ENCODE measurements around the gene AHCYL1.

Gene AHCYL1

DNA sequence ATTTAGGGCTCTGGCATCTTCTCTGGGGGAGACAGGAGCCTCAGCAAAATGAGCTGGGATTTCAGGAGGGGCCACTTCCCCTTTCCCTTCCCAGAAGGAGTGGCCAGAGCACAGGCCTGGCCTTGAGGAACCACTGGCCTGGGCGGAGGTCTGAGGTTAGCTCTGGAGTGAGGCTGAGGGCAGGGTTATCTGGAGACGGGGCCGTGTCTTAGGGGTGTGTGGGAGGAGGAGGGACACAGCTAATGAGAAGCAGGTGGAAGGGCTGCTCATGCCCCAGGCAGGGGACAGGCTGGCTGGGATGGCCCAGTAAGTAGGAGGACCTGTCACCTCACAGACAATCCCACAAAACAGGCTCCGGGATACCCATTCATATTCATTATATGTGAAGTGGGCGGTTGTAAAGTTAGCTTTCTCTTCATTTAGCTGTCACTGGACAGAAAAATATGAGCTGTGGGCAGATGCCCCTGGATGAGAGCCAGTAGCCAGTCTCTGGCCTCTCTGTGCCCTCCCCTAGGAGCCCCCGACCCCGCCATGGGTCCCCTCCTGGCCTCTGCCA is 73.5 kb downstream of the AHCYL1 start:
- no peak overlapping the region for H3K4me2 ChIP-seq (ENCODE audit: low read length)
- peaks cover 66% of the 10 kb centered on the region for H3K36me3 ChIP-seq (ENCODE audit: insufficient read depth, low read length)
- H3K4me1 ChIP-seq (ENCODE audit: control insufficient read depth, insufficient read depth, low read length) = peaks cover 34% of the 10 kb centered on the region
- H3K27me3 ChIP-seq (ENCODE audit: control insufficient read depth, insufficient read depth, low read length) = no peaks in the 10 kb centered on the region
- no peak overlapping the region for H3K9ac ChIP-seq (ENCODE audit: low read depth, low read length)
- no peak overlapping the region for H3K4me3 ChIP-seq (ENCODE audit: low read length)
- no peaks in the 10 kb centered on the region for H3K9me3 ChIP-seq (replicated peaks; ENCODE audit: low read length)

DNA sequence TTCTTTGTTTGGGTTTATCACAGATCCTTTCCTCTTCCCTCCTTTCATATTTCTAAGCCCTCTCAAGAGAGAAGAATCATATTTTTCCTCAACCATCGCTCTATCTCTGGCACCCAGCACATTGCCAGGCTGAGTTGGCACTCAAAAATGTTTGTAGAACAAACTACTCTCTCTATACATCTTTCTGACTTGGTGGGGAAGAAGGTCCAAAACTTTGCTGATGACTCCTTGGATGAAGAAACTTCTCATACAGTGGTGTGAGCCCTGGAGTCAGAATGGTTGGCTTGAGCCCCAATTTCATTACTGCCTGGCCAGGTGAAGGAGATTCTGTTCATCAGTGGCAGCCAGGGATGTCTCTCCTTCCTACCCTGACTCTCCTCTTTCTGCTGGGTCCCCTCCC is 74.0 kb downstream of the AHCYL1 start:
- Histone ChIP-seq H3K4me1 (ENCODE audit: control insufficient read depth, insufficient read depth, low read length) (peaks cover 34% of the 10 kb centered on the region), H3K9ac (ENCODE audit: low read depth, low read length) (no peak overlapping the region)

DNA sequence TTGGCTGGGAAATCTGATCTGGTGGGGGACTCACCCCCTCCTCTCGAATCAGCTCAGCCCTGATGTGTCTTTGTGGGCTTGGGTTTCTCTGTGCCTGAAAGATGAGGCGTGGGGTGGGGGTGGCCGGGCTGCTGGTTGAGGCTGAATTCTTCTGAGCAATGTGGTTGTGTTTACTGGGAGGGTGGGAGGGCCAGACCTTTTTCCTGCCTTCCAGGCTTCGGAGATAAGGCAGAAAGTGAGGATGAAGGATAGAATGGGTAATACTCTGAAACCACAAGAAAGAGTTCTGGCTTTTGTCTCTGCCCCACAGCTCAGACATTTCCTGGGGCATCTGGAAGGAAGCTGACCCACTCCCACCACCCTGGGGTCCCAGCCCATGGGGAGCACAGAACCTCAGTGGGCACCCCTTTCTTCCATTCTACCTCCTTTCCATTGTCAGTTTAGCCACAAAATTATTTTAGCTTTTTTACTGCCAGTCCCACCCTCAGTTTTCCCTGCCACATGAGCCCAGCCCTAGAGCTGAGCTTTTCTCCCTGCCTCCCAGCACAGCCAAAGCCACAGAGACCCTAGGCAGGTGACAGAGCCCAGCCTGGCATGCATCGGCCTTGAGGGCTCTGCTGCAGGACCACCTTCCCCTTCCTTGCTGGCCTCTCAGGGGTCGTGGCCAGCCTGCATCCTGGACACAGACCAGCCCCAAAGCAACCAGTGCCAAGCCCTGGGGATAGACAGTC is 74.7 kb downstream of the AHCYL1 start:
- Histone ChIP-seq H3K9ac (ENCODE audit: low read depth, low read length) (no peak overlapping the region), H3K27me3 (ENCODE audit: control insufficient read depth, insufficient read depth, low read length) (no peaks in the 10 kb centered on the region), H3K4me2 (ENCODE audit: low read length) (no peak overlapping the region), H3K9me3 (replicated peaks; ENCODE audit: low read length) (no peaks in the 10 kb centered on the region), H3K4me3 (ENCODE audit: low read length) (no peak overlapping the region), H3K36me3 (ENCODE audit: insufficient read depth, low read length) (peaks cover 54% of the 10 kb centered on the region), H3K4me1 (ENCODE audit: control insufficient read depth, insufficient read depth, low read length) (peaks cover 34% of the 10 kb centered on the region)

More for the DNA sequence above, 74.0 kb downstream of the AHCYL1 start:
- Histone ChIP-seq H3K27me3 (ENCODE audit: control insufficient read depth, insufficient read depth, low read length) (no peaks in the 10 kb centered on the region), H3K36me3 (ENCODE audit: insufficient read depth, low read length) (peaks cover 61% of the 10 kb centered on the region), H3K4me3 (ENCODE audit: low read length) (no peak overlapping the region), H3K4me2 (ENCODE audit: low read length) (no peak overlapping the region), H3K9me3 (replicated peaks; ENCODE audit: low read length) (no peaks in the 10 kb centered on the region)

DNA sequence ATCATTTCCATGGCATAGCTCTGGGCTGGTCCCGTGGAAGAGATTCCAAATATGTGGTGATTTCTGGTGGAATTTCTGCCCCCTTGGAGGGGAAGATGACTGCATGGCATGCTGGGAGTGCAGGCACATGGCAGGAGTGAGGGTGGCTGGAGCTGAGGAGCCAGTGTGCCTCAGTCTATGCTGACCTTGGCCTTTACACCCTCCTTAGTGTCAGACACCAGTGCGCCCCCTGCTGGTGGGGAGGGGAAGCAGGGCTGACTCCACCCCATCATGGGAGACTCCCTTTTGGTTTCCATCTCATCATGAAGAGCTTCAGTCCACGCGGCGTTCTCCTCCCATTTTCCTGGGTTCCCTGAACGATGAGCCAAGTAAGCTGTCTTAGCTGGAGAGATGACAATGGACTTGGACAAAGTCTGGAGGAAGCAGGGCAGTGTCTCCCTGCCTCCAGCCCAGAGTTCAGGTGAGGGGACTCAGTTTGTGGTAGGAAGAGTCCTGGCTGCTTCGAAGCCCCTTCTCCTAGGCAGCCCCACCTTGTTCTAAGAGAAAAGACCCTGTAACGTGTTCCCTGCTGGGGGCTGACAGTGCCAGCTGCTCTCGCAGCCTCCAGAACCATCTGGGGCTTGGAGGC is 75.6 kb downstream of the AHCYL1 start:
- Histone ChIP-seq H3K4me1 (ENCODE audit: control insufficient read depth, insufficient read depth, low read length) (peaks cover 28% of the 10 kb centered on the region), H3K36me3 (ENCODE audit: insufficient read depth, low read length) (peaks cover 46% of the 10 kb centered on the region), H3K27me3 (ENCODE audit: control insufficient read depth, insufficient read depth, low read length) (no peaks in the 10 kb centered on the region), H3K4me2 (ENCODE audit: low read length) (no peak overlapping the region), H3K4me3 (ENCODE audit: low read length) (no peak overlapping the region), H3K9ac (ENCODE audit: low read depth, low read length) (no peak overlapping the region), H3K9me3 (replicated peaks; ENCODE audit: low read length) (no peaks in the 10 kb centered on the region)

DNA sequence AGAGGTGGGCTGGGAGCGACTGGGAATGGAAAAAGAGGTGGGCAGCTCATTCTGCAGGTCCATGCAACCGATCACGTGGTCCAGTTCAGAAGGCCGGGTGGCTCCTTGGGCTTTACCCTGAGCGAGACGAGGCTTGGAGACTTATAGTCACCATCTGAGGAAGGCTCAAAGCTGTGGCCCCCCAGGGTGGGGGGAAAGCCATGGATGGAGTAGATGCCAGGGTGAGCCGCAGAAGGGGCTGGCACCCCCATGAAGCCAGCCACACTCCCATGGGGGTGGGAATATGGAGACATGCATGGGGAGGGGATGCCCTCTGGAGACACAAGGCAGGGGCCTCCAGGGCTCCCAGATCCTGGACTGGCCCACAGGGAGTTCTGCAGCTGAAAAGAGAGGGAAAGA is 76.1 kb downstream of the AHCYL1 start:
- Histone ChIP-seq H3K4me1 (ENCODE audit: control insufficient read depth, insufficient read depth, low read length) (peaks cover 23% of the 10 kb centered on the region), H3K27me3 (ENCODE audit: control insufficient read depth, insufficient read depth, low read length) (no peaks in the 10 kb centered on the region), H3K4me3 (ENCODE audit: low read length) (no peak overlapping the region), H3K9me3 (replicated peaks; ENCODE audit: low read length) (no peaks in the 10 kb centered on the region), H3K36me3 (ENCODE audit: insufficient read depth, low read length) (peaks cover 43% of the 10 kb centered on the region), H3K9ac (ENCODE audit: low read depth, low read length) (no peak overlapping the region), H3K4me2 (ENCODE audit: low read length) (no peak overlapping the region)

DNA sequence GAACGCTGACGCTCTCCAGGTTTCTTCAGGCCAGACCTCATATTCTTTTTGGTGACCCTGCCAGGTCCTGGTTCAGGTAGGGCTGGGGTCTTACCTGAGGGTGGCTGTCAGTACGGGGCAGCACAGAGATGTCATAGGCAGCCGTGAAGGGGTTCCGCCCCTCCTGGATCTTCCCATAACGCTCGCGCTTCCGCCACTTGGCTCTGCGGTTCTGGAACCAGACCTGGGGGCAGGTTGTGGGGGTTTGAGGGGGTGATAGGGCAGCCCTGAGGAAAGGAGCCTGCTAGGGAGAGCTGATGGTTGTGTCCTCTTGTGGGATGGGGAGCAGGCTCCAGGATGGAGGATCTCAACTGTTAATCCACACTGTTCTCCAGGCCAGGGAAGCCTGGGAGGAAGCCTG is 76.8 kb downstream of the AHCYL1 start:
- peaks cover 37% of the 10 kb centered on the region for H3K36me3 ChIP-seq (ENCODE audit: insufficient read depth, low read length)
- H3K4me1 ChIP-seq (ENCODE audit: control insufficient read depth, insufficient read depth, low read length) = peaks cover 16% of the 10 kb centered on the region
- H3K4me2 ChIP-seq (ENCODE audit: low read length) = no peak overlapping the region
- H3K9ac ChIP-seq (ENCODE audit: low read depth, low read length) = no peak overlapping the region
- H3K4me3 ChIP-seq (ENCODE audit: low read length) = no peak overlapping the region
- H3K9me3 ChIP-seq (replicated peaks; ENCODE audit: low read length) = no peaks in the 10 kb centered on the region
- no peaks in the 10 kb centered on the region for H3K27me3 ChIP-seq (ENCODE audit: control insufficient read depth, insufficient read depth, low read length)

DNA sequence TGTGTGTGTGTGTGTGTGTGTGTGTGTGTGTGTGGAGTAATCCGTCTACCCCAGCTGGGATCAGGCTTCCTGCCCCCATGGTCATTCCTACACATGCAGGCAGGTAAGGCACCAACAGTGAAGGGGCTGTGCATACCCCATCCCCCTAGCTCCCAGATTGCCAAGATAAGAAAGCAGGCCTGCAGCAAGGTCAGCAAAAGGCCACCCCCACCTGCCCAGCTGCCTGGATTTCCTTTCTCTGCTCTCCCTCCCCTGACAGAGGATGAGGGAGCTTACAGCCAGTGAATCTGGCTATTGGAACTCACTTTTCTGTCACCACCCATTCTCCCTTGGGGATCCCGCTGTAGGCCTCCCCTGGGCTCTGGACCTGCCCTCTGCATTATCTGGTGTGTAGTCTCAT is 78.0 kb downstream of the AHCYL1 start:
- Histone ChIP-seq H3K27me3 (ENCODE audit: control insufficient read depth, insufficient read depth, low read length) (peaks cover 10% of the 10 kb centered on the region), H3K4me2 (ENCODE audit: low read length) (no peak overlapping the region), H3K4me1 (ENCODE audit: control insufficient read depth, insufficient read depth, low read length) (peaks cover 3% of the 10 kb centered on the region), H3K9me3 (replicated peaks; ENCODE audit: low read length) (no peaks in the 10 kb centered on the region), H3K36me3 (ENCODE audit: insufficient read depth, low read length) (peaks cover 26% of the 10 kb centered on the region), H3K4me3 (ENCODE audit: low read length) (no peak overlapping the region), H3K9ac (ENCODE audit: low read depth, low read length) (no peak overlapping the region)

DNA sequence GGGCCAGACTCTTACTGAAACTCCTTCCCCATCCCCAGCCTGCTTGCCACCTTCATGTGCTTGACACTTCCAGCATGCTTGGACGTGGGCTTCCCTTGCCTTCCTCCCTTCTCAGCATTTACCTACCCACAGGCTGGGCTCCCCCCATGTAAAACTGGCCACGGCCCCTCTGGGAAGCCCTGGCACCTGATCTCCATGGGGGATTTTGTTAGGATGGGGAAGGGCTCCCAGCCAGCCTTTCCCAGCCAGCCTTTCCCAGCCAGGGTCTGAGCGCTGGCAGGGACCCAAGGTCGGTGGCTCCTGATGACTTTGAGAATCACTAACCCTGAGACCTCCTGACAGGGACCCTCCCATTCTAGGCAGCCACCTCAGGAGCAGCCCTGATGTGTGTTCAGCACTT is 79.2 kb downstream of the AHCYL1 start:
- H3K36me3 ChIP-seq (ENCODE audit: insufficient read depth, low read length) = peaks cover 20% of the 10 kb centered on the region
- H3K4me3 ChIP-seq (ENCODE audit: low read length) = no peak overlapping the region
- H3K27me3 ChIP-seq (ENCODE audit: control insufficient read depth, insufficient read depth, low read length) = peaks cover 21% of the 10 kb centered on the region
- H3K9me3 ChIP-seq (replicated peaks; ENCODE audit: low read length) = no peaks in the 10 kb centered on the region
- H3K4me1 ChIP-seq (ENCODE audit: control insufficient read depth, insufficient read depth, low read length) = peaks cover 6% of the 10 kb centered on the region
- H3K9ac ChIP-seq (ENCODE audit: low read depth, low read length) = no peak overlapping the region
- no peak overlapping the region for H3K4me2 ChIP-seq (ENCODE audit: low read length)

DNA sequence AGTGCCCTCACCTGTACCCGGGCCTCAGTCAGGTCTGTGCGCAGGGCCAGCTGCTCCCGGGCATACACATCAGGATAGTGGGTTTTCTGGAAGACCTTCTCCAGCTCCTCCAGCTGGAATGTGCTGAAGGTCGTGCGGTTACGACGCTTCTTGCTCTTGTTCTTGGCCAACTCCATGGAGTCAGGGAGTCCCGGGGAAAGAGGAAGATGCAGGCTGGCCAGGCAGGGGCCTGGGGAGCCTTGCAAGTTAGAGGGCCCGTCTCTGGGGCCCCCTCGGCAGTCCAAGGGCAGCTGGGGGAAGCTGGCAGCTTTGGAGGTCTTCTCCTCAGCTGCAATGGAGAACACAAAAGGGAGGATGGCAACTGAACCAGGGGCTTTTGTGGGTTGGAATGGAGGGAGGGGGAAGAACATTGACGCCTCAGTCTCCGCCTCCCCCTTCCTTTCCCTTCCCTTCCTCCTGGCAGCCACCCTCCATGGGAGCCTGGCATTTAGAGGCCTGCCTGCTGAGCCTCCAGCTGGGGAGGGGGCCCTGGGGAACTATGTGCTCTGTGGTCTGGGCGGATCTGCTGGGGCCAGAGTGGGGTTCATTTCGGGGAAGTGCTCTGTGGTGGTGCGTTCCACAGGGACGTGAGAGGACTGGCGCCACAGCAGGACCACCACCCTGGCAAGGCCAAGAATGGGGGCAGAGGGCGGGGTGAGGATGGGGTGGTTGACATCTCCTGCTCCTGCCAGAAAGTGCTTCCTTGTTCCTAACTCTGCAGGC is 80.2 kb downstream of the AHCYL1 start:
- Histone ChIP-seq H3K4me2 (ENCODE audit: low read length) (no peak overlapping the region), H3K27me3 (ENCODE audit: control insufficient read depth, insufficient read depth, low read length) (peaks cover 31% of the 10 kb centered on the region), H3K9me3 (replicated peaks; ENCODE audit: low read length) (no peaks in the 10 kb centered on the region), H3K9ac (ENCODE audit: low read depth, low read length) (no peak overlapping the region), H3K36me3 (ENCODE audit: insufficient read depth, low read length) (peaks cover 15% of the 10 kb centered on the region), H3K4me1 (ENCODE audit: control insufficient read depth, insufficient read depth, low read length) (peaks cover 6% of the 10 kb centered on the region), H3K4me3 (ENCODE audit: low read length) (no peak overlapping the region)

DNA sequence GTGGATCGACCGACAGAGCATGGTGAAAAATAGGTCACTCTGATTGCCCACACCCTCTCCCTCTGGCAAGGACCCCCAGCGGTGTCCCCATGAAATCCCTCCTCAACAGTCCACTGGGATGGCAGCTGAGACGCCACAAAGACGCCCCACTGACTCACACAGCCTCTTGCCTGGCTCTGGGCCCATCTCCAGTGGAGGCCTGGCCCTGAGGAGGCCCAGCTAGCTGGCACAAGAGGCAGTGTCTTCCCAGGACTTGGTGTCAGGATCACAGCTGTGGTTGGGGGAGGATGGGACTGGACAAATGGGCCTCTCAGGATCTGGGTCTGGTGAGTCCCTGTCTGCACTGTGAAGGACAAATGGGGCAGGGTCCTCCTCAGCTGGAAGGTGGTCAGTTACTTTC is 81.3 kb downstream of the AHCYL1 start:
- H3K4me1 ChIP-seq (ENCODE audit: control insufficient read depth, insufficient read depth, low read length) = peaks cover 6% of the 10 kb centered on the region
- peaks cover 39% of the 10 kb centered on the region for H3K27me3 ChIP-seq (ENCODE audit: control insufficient read depth, insufficient read depth, low read length)
- H3K4me3 ChIP-seq (ENCODE audit: low read length) = no peak overlapping the region
- no peaks in the 10 kb centered on the region for H3K9me3 ChIP-seq (replicated peaks; ENCODE audit: low read length)
- H3K9ac ChIP-seq (ENCODE audit: low read depth, low read length) = no peak overlapping the region
- H3K36me3 ChIP-seq (ENCODE audit: insufficient read depth, low read length) = peaks cover 6% of the 10 kb centered on the region
- no peak overlapping the region for H3K4me2 ChIP-seq (ENCODE audit: low read length)

DNA sequence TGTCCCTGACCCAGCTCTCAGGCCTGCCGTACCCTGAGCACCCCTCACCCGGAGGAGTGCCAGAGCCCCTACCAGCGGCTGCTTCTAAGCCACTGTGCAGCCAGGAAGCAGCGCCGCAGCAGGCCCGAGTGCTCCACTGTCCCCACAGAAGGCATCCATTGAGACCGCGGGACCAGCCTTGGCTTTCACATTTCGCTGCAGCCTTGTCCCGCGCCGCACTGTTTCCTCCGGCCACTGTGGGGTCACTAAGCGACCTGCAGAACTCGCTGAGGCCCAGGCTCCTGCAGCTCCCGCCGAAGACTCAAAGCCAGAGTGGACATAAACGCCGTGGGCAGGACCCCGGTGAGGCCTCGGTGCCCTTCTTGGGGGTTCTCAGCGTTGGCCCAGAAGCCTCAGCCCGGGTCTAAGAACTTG is 82.9 kb downstream of the AHCYL1 start:
- no peak overlapping the region for H3K4me3 ChIP-seq (ENCODE audit: low read length)
- H3K9ac ChIP-seq (ENCODE audit: low read depth, low read length) = no peak overlapping the region
- no peaks in the 10 kb centered on the region for H3K9me3 ChIP-seq (replicated peaks; ENCODE audit: low read length)
- H3K4me2 ChIP-seq (ENCODE audit: low read length) = no peak overlapping the region
- H3K36me3 ChIP-seq (ENCODE audit: insufficient read depth, low read length) = no peaks in the 10 kb centered on the region
- peaks cover 6% of the 10 kb centered on the region for H3K4me1 ChIP-seq (ENCODE audit: control insufficient read depth, insufficient read depth, low read length)
- peaks cover 56% of the 10 kb centered on the region for H3K27me3 ChIP-seq (ENCODE audit: control insufficient read depth, insufficient read depth, low read length)
